GM12878 (cell line): ENCODE results near the gene CAPRIN2. TPM values are rescaled to one million over a fixed set of nuclear protein-coding genes. Genes with fewer than 3 reads are reported as not detected.

Experiments
- ATAC-seq: fragments of 200-7000 bp; cut with Tn5 transposase; 3 replicates; pipeline ENCODE4 v1.9.1; 2020; ENCODE audit warnings: mild to moderate bottlenecking, moderate library complexity
- BruUV-seq: library from RNA; stranded (reverse); fragments of 400-500 nt; replicated peaks from 2 replicates; lab custom pipeline; 2021; lab: Mats Ljungman, UMichigan
- CTCF ChIA-PET: fragments of 300-600 bp; sonication (Branson Sonifier 250); formaldehyde crosslinking; extraction: SDS; loops from one replicate; lab custom pipeline; 2021; ENCODE audit warnings: inconsistent platforms; lab: Yijun Ruan, JAX
- POLR2A ChIA-PET: fragments of 350-600 bp; formaldehyde crosslinking; extraction: SDS; loops from one replicate; lab custom pipeline; 2021; ENCODE audit warnings: inconsistent platforms; lab: Charles Lee
- RAD21 ChIA-PET: fragments of 300-600 bp; sonication (Branson Sonifier 250); formaldehyde crosslinking; loops from one replicate; lab custom pipeline; 2023; ENCODE audit warnings: antibody characterized with exemption; ENCODE audit not compliant: unreplicated experiment; lab: Charles Lee
- SMC1A ChIA-PET: fragments of 300-600 bp; sonication (Branson Sonifier 250); formaldehyde crosslinking; loops from one replicate; lab custom pipeline; 2023; ENCODE audit not compliant: unreplicated experiment, uncharacterized antibody; lab: Charles Lee
- DNase-seq: peaks from one replicate; pipeline ENCODE4 v3.0.0-alpha.2; 2011; ENCODE audit warnings: low read depth, low spot score
- FAIRE-seq: peaks from 3 replicates; lab custom pipeline; 2011; peaks lifted over from hg19 to GRCh38; lab: Jason Lieb, UNC
- H2AFZ ChIP-seq: 2 replicates; pipeline ENCODE4 v1.6.0; 2011; ENCODE audit warnings: low read depth, low read length, control low read depth; ENCODE audit not compliant: control insufficient read depth
- H3K27ac ChIP-seq: 2 replicates; pipeline ENCODE4 v1.5.1; 2011; ENCODE audit warnings: control low read depth; ENCODE audit not compliant: control insufficient read depth, insufficient read depth
- H3K27me3 ChIP-seq, 2 experiments: replicated peaks in 1 of 2; 2 replicates each; pipeline versions ENCODE4 v1.6.0 to v1.6.1; 2011; ENCODE audit warnings: low read length in 1 of 2; ENCODE audit not compliant: control insufficient read depth in 2 of 2, insufficient read depth in 2 of 2
- H3K36me3 ChIP-seq, 2 experiments: 2 replicates each; pipeline ENCODE4 v1.5.1; 2011; ENCODE audit warnings: low read length in 1 of 2; ENCODE audit not compliant: control insufficient read depth in 2 of 2, insufficient read depth in 2 of 2
- H3K4me1 ChIP-seq: 2 replicates; pipeline ENCODE4 v1.6.1; 2011; ENCODE audit warnings: mild to moderate bottlenecking, low read length, moderate library complexity, mixed read lengths; ENCODE audit not compliant: control insufficient read depth, insufficient read depth
- H3K4me2 ChIP-seq: 2 replicates; pipeline ENCODE4 v1.6.0; 2011; ENCODE audit warnings: control low read depth; ENCODE audit not compliant: control insufficient read depth, insufficient read depth
- H3K4me3 ChIP-seq: fragments of 200-600 bp; sonication (generic); 2 replicates; pipeline ENCODE4 v1.5.1; 2016
- H3K79me2 ChIP-seq: 2 replicates; pipeline ENCODE4 v1.6.0; 2011; ENCODE audit warnings: low read length; ENCODE audit not compliant: control insufficient read depth, insufficient read depth
- H3K9ac ChIP-seq: 2 replicates; pipeline ENCODE4 v1.8.0; 2011; ENCODE audit warnings: low read length, control low read depth, mixed read lengths; ENCODE audit not compliant: control insufficient read depth, insufficient read depth
- H3K9me3 ChIP-seq: replicated peaks from 3 replicates; pipeline ENCODE4 v1.5.1; 2011; ENCODE audit warnings: mild to moderate bottlenecking, low read length; ENCODE audit not compliant: control insufficient read depth, insufficient read depth
- H4K20me1 ChIP-seq: 2 replicates; pipeline ENCODE4 v1.6.0; 2011; ENCODE audit not compliant: control insufficient read depth, insufficient read depth
- ATF3 ChIP-seq: IDR thresholded peaks from 2 replicates; pipeline ENCODE4 v1.6.1; 2011; ENCODE audit warnings: low read depth, mild to moderate bottlenecking, low read length, moderate library complexity, borderline replicate concordance; ENCODE audit errors: extremely low read depth
- BMI1 ChIP-seq: fragments of 450-650 bp; IDR thresholded peaks from 2 replicates; pipeline ENCODE4 v1.6.1; 2016; ENCODE audit warnings: mild to moderate bottlenecking, moderate library complexity, borderline replicate concordance
- FOXK2 ChIP-seq: fragments of 450-650 bp; IDR thresholded peaks from 2 replicates; pipeline ENCODE4 v1.6.1; 2017; ENCODE audit warnings: mild to moderate bottlenecking, moderate library complexity
- HDAC2 ChIP-seq: fragments of 200-600 bp; sonication (generic); IDR thresholded peaks from 2 replicates; pipeline ENCODE4 v1.6.1; 2017
- IKZF2 ChIP-seq, 2 experiments: fragments of 450-650 bp; IDR thresholded peaks; 2 replicates each; pipeline ENCODE4 v1.6.1; 2017; ENCODE audit warnings: mild to moderate bottlenecking in 2 of 2, moderate library complexity in 2 of 2
- KDM1A ChIP-seq: fragments of 200-600 bp; sonication (generic); IDR thresholded peaks from 2 replicates; pipeline ENCODE4 v1.6.1; 2016; ENCODE audit warnings: borderline replicate concordance
- LARP7 ChIP-seq: fragments of 450-650 bp; IDR thresholded peaks from 2 replicates; pipeline ENCODE4 v1.6.1; 2017; ENCODE audit warnings: mild to moderate bottlenecking
- MTA2 ChIP-seq: fragments of 450-650 bp; IDR thresholded peaks from 2 replicates; pipeline ENCODE4 v1.6.1; 2016; ENCODE audit warnings: low read depth, mild to moderate bottlenecking, moderate library complexity
- MTA3 ChIP-seq: IDR thresholded peaks from 2 replicates; pipeline ENCODE4 v1.6.1; 2012; ENCODE audit warnings: low read length, inconsistent platforms, borderline replicate concordance
- POLR2AphosphoS2 ChIP-seq: IDR thresholded peaks from 2 replicates; pipeline ENCODE4 v1.6.1; 2011; ENCODE audit warnings: low read depth, mild to moderate bottlenecking, low read length, improper control_type of control experiment, moderate library complexity
- RAD51 ChIP-seq: fragments of 450-650 bp; IDR thresholded peaks from 2 replicates; pipeline ENCODE4 v1.6.1; 2016; ENCODE audit warnings: moderate library complexity, mild to moderate bottlenecking, inconsistent platforms
- REST ChIP-seq: IDR thresholded peaks from 2 replicates; pipeline ENCODE4 v1.6.1; 2012; ENCODE audit warnings: mild to moderate bottlenecking, low read depth, low read length
- RUNX3 ChIP-seq: IDR thresholded peaks from 2 replicates; pipeline ENCODE4 v1.6.1; 2012; ENCODE audit warnings: low read length, inconsistent platforms
- SP1 ChIP-seq: IDR thresholded peaks from one replicate; pipeline ENCODE4 v1.6.1; 2011; ENCODE audit warnings: low read depth, low read length
- STAT3 ChIP-seq: IDR thresholded peaks from 2 replicates; pipeline ENCODE4 v1.6.1; 2011; ENCODE audit warnings: low read depth, low read length, improper control_type of control experiment
- WGBS: methylation state at CpG from one replicate; pipeline ENCODE4 v1.1.6; 2016; ENCODE audit warnings: low lambda C conversion rate; ENCODE audit not compliant: insufficient replicate concordance, insufficient coverage; ENCODE audit errors: missing lambda C conversion rate; 5-methylcytosine and 5-hydroxymethylcytosine counted together
- in situ Hi-C: fragments of 300-500 bp; cut with MboI; formaldehyde crosslinking; loops from 9 replicates; pipeline ENCODE4 v1.14.3; 2018; ENCODE audit warnings: mixed read lengths
- intact Hi-C: fragments of 100-400 bp; cut with micrococcal nuclease; formaldehyde crosslinking; loops from one replicate; pipeline ENCODE4 v1.14.2; 2022; ENCODE audit not compliant: unreplicated experiment
- polyA plus RNA-seq, 11 experiments: library from polyadenylated mRNA; depleted of rRNA in 4 of 11; unstranded in 6 of 11; stranded (reverse) in 5 of 11; fragments of >200 nt; fragmentation: Nextera tagmentation in 4 of 11; fragmentation: Illumina TruSeq in 1 of 11; extraction: Ambion mirVana in 4 of 11; extraction: Trizol in 1 of 11; gene quantifications; 1 replicate in 1 of 11; 2 replicates in 10 of 11; pipeline versions ENCODE4 v1.2.1 to v1.2.3, GENCODE V29; 2011 to 2016; ENCODE audit warnings: inconsistent platforms in 2 of 11, missing spikeins in 2 of 11, low read depth in 1 of 11
- total RNA-seq, 4 experiments: library from RNA; depleted of rRNA in 3 of 4; stranded (reverse); fragments of >200 nt in 3 of 4; fragmentation: Illumina TruSeq in 1 of 4; extraction: Trizol in 1 of 4; gene quantifications; 2 replicates each; pipeline versions ENCODE4 v1.2.1 to v1.2.3, GENCODE V29; 2013 to 2021
- TF ChIP-seq, protein P1 (sequence below): fragments of 450-650 bp; IDR thresholded peaks from 2 replicates; pipeline ENCODE4 v1.6.1; 2017; ENCODE audit warnings: mild to moderate bottlenecking, moderate library complexity
- TF ChIP-seq, protein P2 (sequence below): IDR thresholded peaks from 2 replicates; pipeline ENCODE4 v1.6.1; 2011; ENCODE audit warnings: mild to moderate bottlenecking, low read depth, low read length, moderate library complexity; ENCODE audit not compliant: insufficient replicate concordance

The CAPRIN2 gene
- total and polyA plus RNA-seq, 10 of the 15 experiments (the other 5 are each of a cell fraction or from before 2014, with no cell fraction given) = 1.2 to 13.6 (median 8.2) TPM

- Histone ChIP-seq H3K4me2 (no peak overlapping the region), H3K4me3 (no peak overlapping the region)
- CTCF ChIA-PET = no interaction called here
- TF ChIP-seq REST (no peak), RAD51 (no peak), MTA2 (no peak), MTA3 (no peak), POLR2AphosphoS2 (no peak), RUNX3 (no peak), HDAC2 (no peak), BMI1 (no peak), ATF3 (no peak), SP1 (no peak), KDM1A (no peak), FOXK2 (no peak), IKZF2 (IDR thresholded peaks at IDR 0.05) (no peak), STAT3 (no peak), LARP7 (no peak)
- TF ChIP-seq, protein P1, sequence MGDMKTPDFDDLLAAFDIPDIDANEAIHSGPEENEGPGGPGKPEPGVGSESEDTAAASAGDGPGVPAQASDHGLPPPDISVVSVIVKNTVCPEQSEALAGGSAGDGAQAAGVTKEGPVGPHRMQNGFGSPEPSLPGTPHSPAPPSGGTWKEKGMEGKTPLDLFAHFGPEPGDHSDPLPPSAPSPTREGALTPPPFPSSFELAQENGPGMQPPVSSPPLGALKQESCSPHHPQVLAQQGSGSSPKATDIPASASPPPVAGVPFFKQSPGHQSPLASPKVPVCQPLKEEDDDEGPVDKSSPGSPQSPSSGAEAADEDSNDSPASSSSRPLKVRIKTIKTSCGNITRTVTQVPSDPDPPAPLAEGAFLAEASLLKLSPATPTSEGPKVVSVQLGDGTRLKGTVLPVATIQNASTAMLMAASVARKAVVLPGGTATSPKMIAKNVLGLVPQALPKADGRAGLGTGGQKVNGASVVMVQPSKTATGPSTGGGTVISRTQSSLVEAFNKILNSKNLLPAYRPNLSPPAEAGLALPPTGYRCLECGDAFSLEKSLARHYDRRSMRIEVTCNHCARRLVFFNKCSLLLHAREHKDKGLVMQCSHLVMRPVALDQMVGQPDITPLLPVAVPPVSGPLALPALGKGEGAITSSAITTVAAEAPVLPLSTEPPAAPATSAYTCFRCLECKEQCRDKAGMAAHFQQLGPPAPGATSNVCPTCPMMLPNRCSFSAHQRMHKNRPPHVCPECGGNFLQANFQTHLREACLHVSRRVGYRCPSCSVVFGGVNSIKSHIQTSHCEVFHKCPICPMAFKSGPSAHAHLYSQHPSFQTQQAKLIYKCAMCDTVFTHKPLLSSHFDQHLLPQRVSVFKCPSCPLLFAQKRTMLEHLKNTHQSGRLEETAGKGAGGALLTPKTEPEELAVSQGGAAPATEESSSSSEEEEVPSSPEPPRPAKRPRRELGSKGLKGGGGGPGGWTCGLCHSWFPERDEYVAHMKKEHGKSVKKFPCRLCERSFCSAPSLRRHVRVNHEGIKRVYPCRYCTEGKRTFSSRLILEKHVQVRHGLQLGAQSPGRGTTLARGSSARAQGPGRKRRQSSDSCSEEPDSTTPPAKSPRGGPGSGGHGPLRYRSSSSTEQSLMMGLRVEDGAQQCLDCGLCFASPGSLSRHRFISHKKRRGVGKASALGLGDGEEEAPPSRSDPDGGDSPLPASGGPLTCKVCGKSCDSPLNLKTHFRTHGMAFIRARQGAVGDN = no peak
- TF ChIP-seq, protein P2, sequence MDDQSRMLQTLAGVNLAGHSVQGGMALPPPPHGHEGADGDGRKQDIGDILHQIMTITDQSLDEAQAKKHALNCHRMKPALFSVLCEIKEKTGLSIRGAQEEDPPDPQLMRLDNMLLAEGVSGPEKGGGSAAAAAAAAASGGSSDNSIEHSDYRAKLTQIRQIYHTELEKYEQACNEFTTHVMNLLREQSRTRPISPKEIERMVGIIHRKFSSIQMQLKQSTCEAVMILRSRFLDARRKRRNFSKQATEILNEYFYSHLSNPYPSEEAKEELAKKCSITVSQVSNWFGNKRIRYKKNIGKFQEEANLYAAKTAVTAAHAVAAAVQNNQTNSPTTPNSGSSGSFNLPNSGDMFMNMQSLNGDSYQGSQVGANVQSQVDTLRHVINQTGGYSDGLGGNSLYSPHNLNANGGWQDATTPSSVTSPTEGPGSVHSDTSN = no peak
Measured at GRCh38 chr12:30792085-30792484, 37.3 kb upstream of the CAPRIN2 start.

More at GRCh38 chr12:30792085-30792484, 37.3 kb upstream of the CAPRIN2 start:
- H3K36me3 ChIP-seq = no peaks in the 10 kb centered on the region
- H3K27ac ChIP-seq = no peak overlapping the region
- H3K9me3 ChIP-seq = no peaks in the 10 kb centered on the region
- peaks cover 6% of the 10 kb centered on the region in 2 experiments for H3K27me3 ChIP-seq
- ChIA-PET RAD21 (no interaction called here), POLR2A (no interaction called here), SMC1A (interaction anchor here (1.0 kb wide), 1 partner anchor 15 kb away, joined by 3 read pairs; no protein-coding TSS in a partner anchor)
- intact Hi-C loops = no loop called here
- H2AFZ ChIP-seq = no peak overlapping the region
- H3K4me1 ChIP-seq = no peaks in the 10 kb centered on the region
- BruUV-seq = no TSS peak
- FAIRE-seq = no peak
- H3K79me2 ChIP-seq = no peaks in the 10 kb centered on the region
- no peak overlapping the region for H3K9ac ChIP-seq
- DNase-seq = no peak
- in situ Hi-C loops = no loop called here
- WGBS = 24% methylated on average over 2 of the region's 2 CpGs
- no peak for ATAC-seq
- H4K20me1 ChIP-seq = no peaks in the 10 kb centered on the region
